Smooth muscle cell (in vitro differentiated cells): ENCODE measurements around the gene FARS2. TPM values are rescaled to one million over a fixed set of nuclear protein-coding genes. Genes with fewer than 3 reads are reported as not detected.

ENCODE experiments used
- DNase-seq: peaks from one replicate; lab custom pipeline; 2025; ENCODE audit not compliant: unreplicated experiment; lab: John Stamatoyannopoulos, UW
- H2AFZ ChIP-seq: fragments of 200-600 bp; sonication (generic); 2 replicates; pipeline ENCODE4 v1.6.0; 2016; ENCODE audit warnings: antibody characterized with exemption, low read depth, mild to moderate bottlenecking
- H3F3A ChIP-seq: fragments of 200-600 bp; sonication (generic); 2 replicates; pipeline ENCODE4 v1.6.0; 2017; ENCODE audit warnings: antibody characterized with exemption, low read depth
- H3K27ac ChIP-seq: fragments of 200-600 bp; sonication (generic); 2 replicates; pipeline ENCODE4 v1.5.1; 2016; ENCODE audit warnings: low read depth, mild to moderate bottlenecking
- H3K27me3 ChIP-seq: fragments of 200-600 bp; sonication (generic); 2 replicates; pipeline ENCODE4 v1.6.1; 2016; ENCODE audit warnings: low read depth, mild to moderate bottlenecking
- H3K36me3 ChIP-seq: fragments of 200-600 bp; sonication (generic); 2 replicates; pipeline ENCODE4 v1.5.1; 2016; ENCODE audit warnings: low read depth
- H3K4me1 ChIP-seq: fragments of 200-600 bp; sonication (generic); 2 replicates; pipeline ENCODE4 v1.5.1; 2016; ENCODE audit warnings: low read depth
- H3K4me2 ChIP-seq: fragments of 200-600 bp; sonication (generic); 2 replicates; pipeline ENCODE4 v1.6.0; 2016; ENCODE audit warnings: mild to moderate bottlenecking
- H3K4me3 ChIP-seq: fragments of 200-600 bp; sonication (generic); 2 replicates; pipeline ENCODE4 v1.5.1; 2016; ENCODE audit warnings: mild to moderate bottlenecking
- H3K79me2 ChIP-seq: fragments of 200-600 bp; sonication (generic); 2 replicates; pipeline ENCODE4 v1.6.0; 2016; ENCODE audit warnings: low read depth, mild to moderate bottlenecking
- H3K9ac ChIP-seq: fragments of 200-600 bp; sonication (generic); 2 replicates; pipeline ENCODE4 v1.6.0; 2016; ENCODE audit warnings: low read depth
- H3K9me3 ChIP-seq: fragments of 200-600 bp; sonication (generic); replicated peaks from 2 replicates; pipeline ENCODE4 v1.5.1; 2016; ENCODE audit warnings: low read depth
- H4K20me1 ChIP-seq: fragments of 200-600 bp; sonication (generic); 2 replicates; pipeline ENCODE4 v1.6.0; 2016; ENCODE audit warnings: low read depth
- WGBS: methylation state at CpG from one replicate; pipeline ENCODE4 v1.1.7; 2016; ENCODE audit warnings: low lambda C conversion rate; 5-methylcytosine and 5-hydroxymethylcytosine counted together
- polyA plus RNA-seq: library from polyadenylated mRNA; unstranded; fragments of >200 nt; fragmentation: Nextera tagmentation; extraction: Ambion mirVana; gene quantifications from 2 replicates; pipeline ENCODE4 v1.2.1, GENCODE V29; 2016
- total RNA-seq: library from RNA; depleted of rRNA; stranded (reverse); fragments of >200 nt; gene quantifications from 2 replicates; pipeline ENCODE4 v1.2.3, GENCODE V29; 2014
- TF ChIP-seq, protein P1 (sequence below): fragments of 200-600 bp; sonication (generic); IDR thresholded peaks from 2 replicates; pipeline ENCODE4 v1.5.1; 2017; ENCODE audit warnings: borderline replicate concordance, mild to moderate bottlenecking, antibody characterized with exemption; ENCODE audit not compliant: insufficient read depth, poor library complexity, severe bottlenecking

Gene FARS2
- total and polyA plus RNA-seq, 2 experiments from 2014 or later = 9.6 to 13.2 TPM

DNA sequence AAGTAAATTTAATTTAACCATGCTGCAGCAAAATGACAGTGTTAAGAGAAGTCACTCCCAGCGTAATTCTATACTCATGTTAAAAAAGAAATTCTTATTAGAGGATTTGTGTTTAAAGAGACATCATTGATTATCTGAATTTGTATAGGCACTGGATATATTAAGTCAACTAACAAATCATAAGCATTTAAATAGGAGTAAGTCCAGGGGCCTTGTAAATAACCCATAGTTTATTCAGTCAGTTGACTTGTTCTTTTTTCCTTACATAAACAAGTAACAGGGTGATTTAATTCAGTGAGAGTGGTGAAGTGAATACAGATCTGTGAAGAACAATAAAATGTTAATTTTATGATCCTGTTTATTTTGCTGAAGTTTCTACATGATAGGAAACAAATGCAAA lies 23.0 kb upstream of the FARS2 start:
- no peak overlapping the region for H3K4me3 ChIP-seq
- TF ChIP-seq, protein P1, sequence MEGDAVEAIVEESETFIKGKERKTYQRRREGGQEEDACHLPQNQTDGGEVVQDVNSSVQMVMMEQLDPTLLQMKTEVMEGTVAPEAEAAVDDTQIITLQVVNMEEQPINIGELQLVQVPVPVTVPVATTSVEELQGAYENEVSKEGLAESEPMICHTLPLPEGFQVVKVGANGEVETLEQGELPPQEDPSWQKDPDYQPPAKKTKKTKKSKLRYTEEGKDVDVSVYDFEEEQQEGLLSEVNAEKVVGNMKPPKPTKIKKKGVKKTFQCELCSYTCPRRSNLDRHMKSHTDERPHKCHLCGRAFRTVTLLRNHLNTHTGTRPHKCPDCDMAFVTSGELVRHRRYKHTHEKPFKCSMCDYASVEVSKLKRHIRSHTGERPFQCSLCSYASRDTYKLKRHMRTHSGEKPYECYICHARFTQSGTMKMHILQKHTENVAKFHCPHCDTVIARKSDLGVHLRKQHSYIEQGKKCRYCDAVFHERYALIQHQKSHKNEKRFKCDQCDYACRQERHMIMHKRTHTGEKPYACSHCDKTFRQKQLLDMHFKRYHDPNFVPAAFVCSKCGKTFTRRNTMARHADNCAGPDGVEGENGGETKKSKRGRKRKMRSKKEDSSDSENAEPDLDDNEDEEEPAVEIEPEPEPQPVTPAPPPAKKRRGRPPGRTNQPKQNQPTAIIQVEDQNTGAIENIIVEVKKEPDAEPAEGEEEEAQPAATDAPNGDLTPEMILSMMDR = no peak
- peaks cover 3% of the 10 kb centered on the region for H4K20me1 ChIP-seq

DNA sequence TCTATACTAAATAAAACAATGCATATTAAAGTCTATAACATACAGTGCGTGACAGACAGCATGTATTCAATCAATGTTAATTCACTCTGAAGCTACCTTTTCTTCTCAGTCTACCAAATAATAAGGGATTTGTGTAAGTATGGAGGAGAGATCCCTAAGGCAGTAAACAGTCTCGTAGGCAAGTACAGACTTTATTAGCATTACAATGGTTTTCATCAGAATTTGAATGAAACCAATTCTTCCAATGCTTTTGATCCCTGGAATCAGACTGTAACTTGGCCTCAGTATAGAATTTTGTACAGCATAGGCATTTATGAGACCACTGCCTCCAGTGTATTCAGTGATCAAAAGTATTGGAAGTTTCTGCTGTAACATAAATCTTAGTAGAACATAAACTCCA lies 20.1 kb upstream of the FARS2 start:
- Histone ChIP-seq H3K4me1 (no peaks in the 10 kb centered on the region), H3F3A (no peaks in the 10 kb centered on the region), H3K36me3 (no peaks in the 10 kb centered on the region), H3K79me2 (peaks cover 4% of the 10 kb centered on the region), H3K27ac (no peak overlapping the region), H3K9ac (no peak overlapping the region), H4K20me1 (peaks cover 11% of the 10 kb centered on the region), H2AFZ (no peak overlapping the region), H3K4me2 (no peak overlapping the region), H3K27me3 (no peaks in the 10 kb centered on the region), H3K4me3 (no peak overlapping the region), H3K9me3 (no peaks in the 10 kb centered on the region)
- WGBS = 97% methylated on average over 2 of the region's 2 CpGs
- TF ChIP-seq, protein P1 = no peak
- no peak for DNase-seq

More for the DNA sequence above, 23.0 kb upstream of the FARS2 start:
- H3K27ac ChIP-seq = no peak overlapping the region
- H3K4me1 ChIP-seq = no peaks in the 10 kb centered on the region
- no peak for DNase-seq
- no peak overlapping the region for H3K4me2 ChIP-seq
- H3K79me2 ChIP-seq = no peaks in the 10 kb centered on the region
- no peaks in the 10 kb centered on the region for H3F3A ChIP-seq
- H3K9me3 ChIP-seq = no peaks in the 10 kb centered on the region
- no peak overlapping the region for H3K9ac ChIP-seq
- no peaks in the 10 kb centered on the region for H3K36me3 ChIP-seq
- 96% methylated on average over 1 of the region's 1 CpG for whole genome bisulfite sequencing
- H2AFZ ChIP-seq = no peak overlapping the region
- no peaks in the 10 kb centered on the region for H3K27me3 ChIP-seq

DNA sequence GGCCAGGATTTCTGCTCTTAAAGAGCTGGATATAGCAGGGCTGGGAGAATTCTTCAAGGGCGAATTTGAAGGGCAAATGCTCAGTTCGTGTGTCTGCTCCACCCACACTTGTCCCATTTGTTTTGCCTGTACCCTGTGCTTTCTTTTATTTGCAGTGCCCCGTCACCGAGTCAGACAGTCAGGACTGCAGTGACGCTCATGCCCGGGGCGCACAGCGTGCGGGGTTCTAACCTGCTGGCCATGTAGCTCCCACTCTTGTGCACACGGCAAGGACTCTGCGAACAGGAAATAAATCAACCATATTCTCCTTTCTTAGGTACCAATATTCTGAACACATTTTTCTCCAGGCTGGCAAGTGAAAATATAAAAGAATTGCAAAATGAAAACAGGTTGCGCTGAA lies 18.2 kb upstream of the FARS2 start:
- 91% methylated on average over 12 of the region's 12 CpGs for WGBS
- H3K79me2 ChIP-seq = peaks cover 4% of the 10 kb centered on the region
- H3K4me3 ChIP-seq = no peak overlapping the region
- H4K20me1 ChIP-seq = peaks cover 23% of the 10 kb centered on the region
- no peaks in the 10 kb centered on the region for H3F3A ChIP-seq
- H3K4me1 ChIP-seq = no peaks in the 10 kb centered on the region
- DNase-seq = no peak
- no peaks in the 10 kb centered on the region for H3K9me3 ChIP-seq
- no peak overlapping the region for H3K4me2 ChIP-seq
- no peaks in the 10 kb centered on the region for H3K27me3 ChIP-seq
- no peak overlapping the region for H3K9ac ChIP-seq
- no peak overlapping the region for H3K27ac ChIP-seq
- no peaks in the 10 kb centered on the region for H3K36me3 ChIP-seq
- no peak overlapping the region for H2AFZ ChIP-seq
- TF ChIP-seq, protein P1 = no peak
